Liver (tissue), 9 donors: ENCODE data around the gene RDH12. TPM values are rescaled to one million over a fixed set of nuclear protein-coding genes. Genes with fewer than 3 reads are reported as not detected.

Source experiments
- DNase-seq: peaks from one replicate; pipeline ENCODE4 v3.0.0-alpha.2; 2017; ENCODE audit warnings: low spot score
- H3K27ac ChIP-seq, 2 donors: one replicate each; pipeline ENCODE4 v1.7.0; 2013; ENCODE audit warnings: inconsistent platforms in 2 of 2, low read length in 2 of 2, control low read depth in 1 of 2, low read depth in 1 of 2, mild to moderate bottlenecking in 1 of 2
- H3K27me3 ChIP-seq, 4 donors: one replicate each; pipeline versions ENCODE4 v1.6.1 to v1.7.0; 2013; ENCODE audit warnings: low read length in 3 of 4, inconsistent platforms in 1 of 4, mild to moderate bottlenecking in 1 of 4, moderate library complexity in 1 of 4; ENCODE audit not compliant: control insufficient read depth in 4 of 4, insufficient read depth in 4 of 4
- H3K36me3 ChIP-seq, 4 donors: one replicate each; pipeline versions ENCODE4 v1.6.1 to v1.7.0; 2013; ENCODE audit warnings: low read length in 3 of 4, mild to moderate bottlenecking in 3 of 4, low read depth in 1 of 4, moderate library complexity in 1 of 4; ENCODE audit not compliant: control insufficient read depth in 4 of 4, insufficient read depth in 3 of 4
- H3K4me1 ChIP-seq, 4 donors: one replicate each; pipeline versions ENCODE4 v1.6.1 to v1.7.0; 2013; ENCODE audit warnings: low read length in 3 of 4, mild to moderate bottlenecking in 3 of 4, moderate library complexity in 1 of 4; ENCODE audit not compliant: control insufficient read depth in 4 of 4, insufficient read depth in 4 of 4
- H3K4me3 ChIP-seq, 3 donors: one replicate each; pipeline versions ENCODE4 v1.6.1 to v1.7.0; 2013; ENCODE audit warnings: low read length in 3 of 3, control low read depth in 1 of 3, low read depth in 1 of 3, mild to moderate bottlenecking in 1 of 3
- H3K9ac ChIP-seq, 2 donors: one replicate each; pipeline ENCODE4 v1.7.0; 2013; ENCODE audit warnings: low read length in 2 of 2, mild to moderate bottlenecking in 2 of 2, moderate library complexity in 2 of 2, control low read depth in 1 of 2, low read depth in 1 of 2
- H3K9me3 ChIP-seq, 4 donors: one replicate each; pipeline versions ENCODE4 v1.6.1 to v1.7.0; 2013; ENCODE audit warnings: low read length in 3 of 4; ENCODE audit not compliant: control insufficient read depth in 4 of 4
- ATF3 ChIP-seq: IDR thresholded peaks from 2 replicates; pipeline ENCODE4 v1.6.1; 2016; ENCODE audit warnings: antibody characterized with exemption
- CTCF ChIP-seq: fragments of 150-350 bp; IDR thresholded peaks from 2 replicates; pipeline ENCODE4 v1.5.1; 2017; ENCODE audit warnings: improper control_type of control experiment, low read depth, low read length; ENCODE audit not compliant: missing input control
- EGR1 ChIP-seq, 2 donors: IDR thresholded peaks; 2 replicates each; pipeline ENCODE4 v1.6.1; 2016 to 2018; ENCODE audit warnings: antibody characterized with exemption in 2 of 2, low read depth in 2 of 2
- FOXA1 ChIP-seq: IDR thresholded peaks from 2 replicates; pipeline ENCODE4 v1.6.1; 2016; ENCODE audit warnings: antibody characterized with exemption
- FOXA2 ChIP-seq: IDR thresholded peaks from 2 replicates; pipeline ENCODE4 v1.6.1; 2016; ENCODE audit warnings: antibody characterized with exemption
- GABPA ChIP-seq, 2 donors: IDR thresholded peaks in 1 of 2; conservative IDR thresholded peaks in 1 of 2; 2 replicates each; pipeline ENCODE4 v1.6.1; 2016; ENCODE audit warnings: antibody characterized with exemption in 2 of 2, mild to moderate bottlenecking in 1 of 2, moderate library complexity in 1 of 2
- HNF4A ChIP-seq, 2 donors: conservative IDR thresholded peaks; 2 replicates each; pipeline ENCODE4 v1.6.1; 2016; ENCODE audit warnings: antibody characterized with exemption in 2 of 2, mild to moderate bottlenecking in 2 of 2
- HNF4G ChIP-seq: IDR thresholded peaks from 2 replicates; pipeline ENCODE4 v1.6.1; 2016; ENCODE audit warnings: antibody characterized with exemption
- JUND ChIP-seq, 2 donors: IDR thresholded peaks; 2 replicates each; pipeline ENCODE4 v1.6.1; 2016; ENCODE audit warnings: antibody characterized with exemption in 2 of 2
- MAX ChIP-seq: IDR thresholded peaks from 2 replicates; pipeline ENCODE4 v1.6.1; 2016; ENCODE audit warnings: antibody characterized with exemption
- NR2F2 ChIP-seq: IDR thresholded peaks from 2 replicates; pipeline ENCODE4 v1.6.1; 2016; ENCODE audit warnings: antibody characterized with exemption
- RAD21 ChIP-seq, 2 donors: IDR thresholded peaks; 2 replicates each; pipeline ENCODE4 v1.6.1; 2016; ENCODE audit warnings: antibody characterized with exemption in 2 of 2, mild to moderate bottlenecking in 2 of 2
- REST ChIP-seq: IDR thresholded peaks from 2 replicates; pipeline ENCODE4 v1.6.1; 2016; ENCODE audit warnings: antibody characterized with exemption, mild to moderate bottlenecking
- RXRA ChIP-seq, 2 donors: IDR thresholded peaks; 2 replicates each; pipeline ENCODE4 v1.6.1; 2017 to 2018; ENCODE audit warnings: antibody characterized with exemption in 2 of 2, mild to moderate bottlenecking in 1 of 2
- SP1 ChIP-seq: IDR thresholded peaks from 2 replicates; pipeline ENCODE4 v1.6.1; 2018; ENCODE audit warnings: antibody characterized with exemption, mild to moderate bottlenecking
- TAF1 ChIP-seq: conservative IDR thresholded peaks from 2 replicates; pipeline ENCODE4 v1.6.1; 2016; ENCODE audit warnings: antibody characterized with exemption, mild to moderate bottlenecking
- YY1 ChIP-seq: IDR thresholded peaks from 2 replicates; pipeline ENCODE4 v1.6.1; 2016; ENCODE audit warnings: antibody characterized with exemption, mild to moderate bottlenecking
- WGBS: extraction: QIAGEN DNeasy Blood & Tissue Kit; methylation state at CpG from one replicate; pipeline ENCODE4 v1.1.7; 2013; 5-methylcytosine and 5-hydroxymethylcytosine counted together
- polyA plus RNA-seq, 2 donors: library from polyadenylated mRNA; stranded (reverse) in 1 of 2; unstranded in 1 of 2; fragments of 200-250 nt in 1 of 2; fragments of >200 nt in 1 of 2; fragmentation: Nextera tagmentation in 1 of 2; extraction: Ambion mirVana in 1 of 2; gene quantifications; one replicate each; pipeline versions ENCODE4 v1.2.1 to v1.2.3, GENCODE V29; 2013 to 2015
- total RNA-seq, 2 donors: library from RNA; depleted of rRNA; stranded (reverse); fragments of >200 nt; gene quantifications; one replicate each; pipeline ENCODE4 v1.2.3, GENCODE V29; 2014
- donor health status: healthy.
- donor health status: healthy.
- donor health status: healthy.
- donor health status: healthy.
- donor health status: healthy.

RDH12 gene
- total and polyA plus RNA-seq, 4 donors: 0.09 to 3.4 (median 0.91) TPM

- DNase-seq: no peak
- TF ChIP-seq GABPA (IDR thresholded peaks at IDR 0.05 in 1 of 2, conservative IDR thresholded peaks at IDR 0.05 in 1 of 2) (no peak), REST (no peak), RXRA (IDR thresholded peaks at IDR 0.05) (no peak), HNF4A (conservative IDR thresholded peaks at IDR 0.05) (no peak), JUND (IDR thresholded peaks at IDR 0.05) (no peak), FOXA2 (no peak), ATF3 (no peak), MAX (no peak), SP1 (no peak), EGR1 (IDR thresholded peaks at IDR 0.05; ENCODE audit: low read depth in 2 of 2) (no peak), FOXA1 (no peak), HNF4G (no peak), YY1 (no peak), TAF1 (no peak), RAD21 (IDR thresholded peaks at IDR 0.05) (no peak)
- peaks cover 0 to 9% (median under 1%) of the 10 kb centered on the region in 4 donors for H3K36me3 ChIP-seq
- H3K9ac ChIP-seq: peak overlapping the region; percentile 73 to 84
- H3K4me1 ChIP-seq: peaks cover 4 to 22% (median 17%) of the 10 kb centered on the region in 4 donors
- H3K27me3 ChIP-seq: no peaks in the 10 kb centered on the region
- peak overlapping the region; percentile 88 to 99 for H3K27ac ChIP-seq
- 34% methylated on average over 16 of the region's 16 CpGs for WGBS
- H3K9me3 ChIP-seq: no peaks in the 10 kb centered on the region
- H3K4me3 ChIP-seq: peak overlapping the region; percentile 85 to 91 (median 87)
Measured at GRCh38 chr14:67675219-67675582, 26.5 kb upstream of the RDH12 start.

- Histone ChIP-seq H3K4me3 (no peak overlapping the region), H3K9me3 (no peaks in the 10 kb centered on the region), H3K27ac (no peak overlapping the region), H3K36me3 (peaks cover 2 to 17% (median 8%) of the 10 kb centered on the region in 4 donors), H3K9ac (no peak overlapping the region), H3K27me3 (no peaks in the 10 kb centered on the region), H3K4me1 (peaks cover 2 to 8% (median 2%) of the 10 kb centered on the region in 4 donors)
- TF ChIP-seq HNF4A (conservative IDR thresholded peaks at IDR 0.05): no peak
- TF ChIP-seq HNF4G: no peak
- TF ChIP-seq MAX: no peak
- TF ChIP-seq JUND (IDR thresholded peaks at IDR 0.05): no peak
- no peak for TF ChIP-seq EGR1 (IDR thresholded peaks at IDR 0.05; ENCODE audit: low read depth in 2 of 2)
- TF ChIP-seq ATF3: no peak
- TF ChIP-seq TAF1: no peak
- TF ChIP-seq NR2F2: no peak
- TF ChIP-seq CTCF: no peak
- TF ChIP-seq SP1: no peak
- no peak for TF ChIP-seq GABPA (IDR thresholded peaks at IDR 0.05 in 1 of 2, conservative IDR thresholded peaks at IDR 0.05 in 1 of 2)
- no peak for TF ChIP-seq YY1
- TF ChIP-seq RAD21 (IDR thresholded peaks at IDR 0.05): no peak
- TF ChIP-seq FOXA2: no peak
- no peak for TF ChIP-seq REST
- WGBS: 93% methylated on average over 2 of the region's 2 CpGs
- DNase-seq: no peak
Measured at GRCh38 chr14:67679006-67679405, 22.7 kb upstream of the RDH12 start.
